HG02588 (cell line): ENCODE results near the gene CALCB.

ENCODE experiments used
- ATAC-seq: cut with Tn5 transposase; IDR thresholded peaks from one replicate; pipeline ENCODE4 v1.9.1; 2021; ENCODE audit warnings: mild to moderate bottlenecking, moderate library complexity; ENCODE audit not compliant: unreplicated experiment

CALCB gene

DNA sequence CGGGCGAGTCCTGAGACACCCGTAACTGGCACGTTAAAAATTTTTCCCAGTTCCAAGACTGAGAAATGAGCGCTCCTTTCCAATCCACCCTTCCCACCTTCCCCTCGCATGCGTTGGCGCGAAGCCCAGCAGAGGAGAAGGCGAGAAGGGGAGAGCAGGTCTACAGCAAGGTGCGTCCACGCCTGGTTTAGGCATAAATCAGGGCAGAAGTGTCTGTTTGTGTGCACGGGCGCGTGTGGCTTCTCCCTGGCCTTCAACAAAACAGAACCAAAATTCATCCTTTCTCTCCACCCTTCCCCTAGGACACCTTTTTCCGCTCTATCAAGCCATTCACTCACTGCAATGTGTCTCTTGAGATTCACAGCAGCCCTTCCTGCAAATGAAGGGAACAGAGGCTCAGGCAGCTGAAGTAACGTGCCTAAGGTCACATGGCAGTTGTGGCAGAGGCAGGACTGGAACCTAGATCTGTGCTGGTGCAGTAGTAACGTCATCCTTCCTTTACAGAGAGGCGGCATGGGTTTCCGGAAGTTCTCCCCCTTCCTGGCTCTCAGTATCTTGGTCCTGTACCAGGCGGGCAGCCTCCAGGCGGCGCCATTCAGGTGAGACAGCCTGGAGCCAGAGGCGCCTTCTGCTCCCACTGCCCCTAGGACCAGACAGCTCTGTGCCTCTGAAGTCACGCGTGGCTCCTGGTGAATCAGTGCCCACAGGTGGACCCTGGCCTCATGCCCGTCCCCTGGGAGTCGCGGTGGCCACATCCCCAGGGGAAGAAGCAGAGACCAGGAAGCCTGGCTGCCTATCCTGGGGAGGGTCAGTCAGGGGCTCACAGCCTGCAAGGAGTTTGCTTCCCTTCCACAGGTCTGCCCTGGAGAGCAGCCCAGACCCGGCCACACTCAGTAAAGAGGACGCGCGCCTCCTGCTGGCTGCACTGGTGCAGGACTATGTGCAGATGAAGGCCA lies 1.1 kb downstream of the CALCB start:
- ATAC-seq, result peak; percentile 90

DNA sequence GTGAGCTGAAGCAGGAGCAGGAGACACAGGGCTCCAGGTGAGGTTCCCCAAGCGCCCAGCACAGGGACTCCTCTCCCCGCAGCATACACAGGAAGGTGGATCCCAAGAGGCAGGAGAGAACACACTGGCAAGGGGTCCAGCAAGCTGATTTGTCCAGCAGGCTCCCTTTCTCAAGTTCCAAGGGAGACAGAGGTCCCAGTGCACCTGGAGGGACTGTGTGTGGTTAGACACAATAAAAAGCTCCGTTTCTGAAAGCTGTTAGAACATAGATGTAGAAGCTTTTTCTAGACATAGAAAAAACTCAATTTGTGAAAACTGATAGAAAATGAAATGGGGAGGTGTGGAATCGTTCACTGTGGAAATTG lies 1.8 kb downstream of the CALCB start:
- no peak for ATAC-seq

DNA sequence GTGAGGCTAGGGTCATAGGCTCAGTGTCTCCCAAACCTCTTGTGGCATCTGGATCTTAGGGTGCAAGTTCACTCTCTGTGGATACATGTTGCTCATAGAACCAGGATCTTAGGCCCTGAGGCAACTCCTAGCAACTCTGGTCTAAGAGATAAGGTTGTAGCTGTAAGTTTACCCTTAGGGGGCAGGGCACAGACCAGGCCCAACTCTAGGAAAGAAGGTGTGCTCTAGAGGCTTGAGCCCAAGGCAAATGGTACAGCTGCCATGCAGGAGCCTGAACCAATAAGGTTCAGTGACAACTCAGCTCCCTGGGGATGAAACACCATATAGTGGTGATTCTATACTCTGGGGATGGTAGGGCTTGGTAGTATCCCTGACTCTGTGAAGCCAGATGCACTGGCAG lies 17.8 kb downstream of the CALCB start:
- ATAC-seq, result no peak

DNA sequence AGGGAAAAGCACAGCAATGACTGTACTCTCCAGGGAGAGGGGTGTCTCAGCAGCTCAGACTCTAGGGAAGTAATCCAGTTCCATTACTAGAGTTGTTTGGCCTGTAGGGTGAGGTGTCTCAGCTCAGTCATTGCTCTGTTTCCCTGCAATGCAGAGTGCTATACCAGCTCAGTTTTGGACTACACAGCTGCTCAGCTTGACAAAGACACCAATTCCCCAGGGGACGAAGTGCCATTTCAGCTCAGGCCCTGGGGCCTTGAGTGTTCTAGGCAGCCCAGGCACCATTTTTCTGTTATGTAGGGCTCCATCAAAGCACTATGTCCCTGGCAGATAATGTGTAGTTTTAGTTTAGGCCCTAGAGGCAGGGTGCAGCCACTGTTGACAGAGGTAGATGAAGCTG lies 18.2 kb downstream of the CALCB start:
- ATAC-seq, result no peak

DNA sequence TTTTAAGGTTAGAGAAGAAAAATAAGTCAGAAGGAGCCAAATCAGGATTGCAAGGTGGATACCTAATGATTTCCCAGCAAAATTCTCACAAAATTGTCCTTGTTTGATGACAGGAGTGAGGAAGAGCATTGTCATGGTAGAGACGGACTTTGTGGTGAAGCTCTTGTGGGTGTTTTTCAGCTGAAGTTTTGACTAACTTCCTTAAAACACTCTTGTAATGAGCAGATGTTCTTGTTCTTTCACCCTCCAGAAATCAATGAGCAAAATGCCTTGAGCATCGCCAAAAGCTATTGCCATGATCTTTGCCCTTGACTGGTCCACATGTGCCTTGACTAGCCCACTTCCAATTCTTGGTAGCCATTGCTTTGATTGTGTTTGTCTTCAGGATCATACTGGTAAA lies 20.0 kb downstream of the CALCB start:
- peak; percentile 81 for ATAC-seq

DNA sequence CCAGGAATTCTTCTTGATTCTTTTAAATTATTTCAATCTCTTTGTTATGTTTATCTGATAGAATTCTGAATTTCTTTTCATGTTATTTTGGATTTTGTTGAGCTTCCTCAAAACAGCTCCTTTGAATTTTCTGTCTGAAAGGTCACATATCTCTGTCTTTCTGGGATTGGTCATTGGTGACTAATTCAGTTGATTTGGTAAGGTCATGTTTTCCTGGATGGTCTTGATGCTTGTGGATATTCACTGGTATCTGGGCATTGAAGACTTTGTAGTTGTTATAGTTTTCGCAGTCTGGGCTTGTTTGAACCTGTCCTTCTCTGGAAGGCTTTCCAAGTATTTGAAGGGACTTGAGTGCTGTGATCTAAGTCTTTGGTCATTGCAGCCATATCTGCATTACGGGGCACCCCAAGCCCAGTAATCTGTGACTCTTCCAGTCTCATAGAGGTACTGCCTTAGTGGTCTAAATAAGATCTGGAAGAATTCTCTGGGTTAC lies 22.4 kb downstream of the CALCB start:
- no peak for ATAC-seq

DNA sequence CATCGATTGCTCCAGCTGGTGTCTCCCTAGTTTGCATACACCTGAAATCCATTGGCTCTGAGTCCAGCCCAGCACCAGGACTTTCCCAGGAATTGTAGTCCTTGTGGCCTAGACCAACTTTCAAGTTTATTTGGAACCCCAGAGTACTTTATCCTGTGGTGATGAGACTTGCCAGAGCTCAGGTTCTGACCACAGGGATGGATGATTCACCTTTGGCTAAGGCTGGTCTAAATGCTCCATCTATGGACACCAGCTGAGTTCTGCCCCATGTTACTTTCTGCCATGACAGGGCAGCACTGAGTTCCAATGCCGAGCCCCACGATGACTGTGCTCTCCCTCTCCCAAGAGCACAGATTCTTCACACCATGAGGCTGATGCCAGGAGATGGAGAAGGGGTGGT lies 24.0 kb downstream of the CALCB start:
- no peak for ATAC-seq

DNA sequence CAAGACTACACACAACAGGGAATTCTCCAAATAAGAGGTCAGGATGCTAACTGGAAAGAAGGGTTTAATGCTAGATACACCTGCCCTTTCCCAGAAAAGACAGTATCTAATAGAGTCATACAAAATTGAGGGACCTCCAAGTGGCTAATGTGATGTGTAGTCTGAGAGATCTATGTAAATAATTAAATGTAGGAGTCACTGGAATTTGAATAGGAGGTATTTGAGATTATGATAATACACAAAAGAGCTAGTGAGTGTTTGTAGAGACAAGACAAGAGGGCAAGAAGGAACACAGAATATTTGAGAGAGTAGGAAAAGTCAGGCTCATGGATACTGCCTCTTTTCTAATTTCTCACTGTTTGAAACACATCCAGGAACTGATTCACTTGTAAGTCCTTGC lies 25.9 kb downstream of the CALCB start:
- no peak for ATAC-seq

DNA sequence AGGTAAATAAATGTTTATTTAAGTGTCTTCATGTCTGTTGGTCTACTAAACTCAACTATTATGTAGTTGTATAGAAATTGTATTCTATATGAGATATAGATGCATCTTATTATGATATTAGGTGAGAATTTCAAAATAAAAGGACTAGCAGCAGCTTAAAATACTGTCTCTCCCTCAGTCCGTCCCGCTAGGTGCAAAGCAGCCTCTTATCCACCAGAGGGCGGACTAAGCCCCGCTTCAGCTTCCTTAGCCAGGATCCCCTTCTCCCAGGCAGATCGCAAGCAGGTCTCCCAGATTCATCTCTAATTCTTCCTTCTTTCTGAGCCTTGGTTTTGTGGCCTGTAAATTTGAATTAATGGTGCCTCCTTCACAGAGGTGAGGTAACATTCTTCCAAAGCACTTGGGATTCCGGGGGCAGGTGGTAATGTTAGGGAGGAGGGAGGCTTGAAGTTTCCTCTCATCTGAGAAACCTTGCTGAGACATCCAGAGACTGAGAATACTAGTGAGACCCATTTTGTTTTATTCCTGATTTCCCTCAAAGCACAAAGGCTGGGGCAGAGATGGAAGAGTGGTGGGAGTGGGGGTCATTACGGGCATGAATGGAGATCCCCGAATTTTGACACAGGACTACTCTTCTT lies 27.8 kb downstream of the CALCB start:
- ATAC-seq, result peak; percentile 80

DNA sequence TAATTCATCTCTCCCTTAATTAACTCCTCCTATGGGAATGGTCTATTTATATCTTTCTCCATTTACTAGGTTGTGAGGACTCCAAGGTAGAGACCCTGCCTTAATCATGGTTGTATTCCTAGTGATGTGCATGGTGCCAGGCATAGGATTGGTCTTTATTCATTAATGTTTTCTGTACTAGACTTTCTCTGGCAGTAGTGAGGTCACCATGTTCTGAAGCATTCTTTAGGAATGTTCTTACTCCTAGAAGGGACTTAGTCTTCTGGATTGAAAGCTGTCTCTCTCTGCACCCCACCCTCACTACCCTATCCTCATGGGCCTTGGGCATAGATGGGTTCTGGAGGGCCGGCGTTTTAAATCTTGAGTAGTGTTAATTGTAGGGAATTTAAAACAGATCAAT lies 30.8 kb downstream of the CALCB start:
- no peak for ATAC-seq

DNA sequence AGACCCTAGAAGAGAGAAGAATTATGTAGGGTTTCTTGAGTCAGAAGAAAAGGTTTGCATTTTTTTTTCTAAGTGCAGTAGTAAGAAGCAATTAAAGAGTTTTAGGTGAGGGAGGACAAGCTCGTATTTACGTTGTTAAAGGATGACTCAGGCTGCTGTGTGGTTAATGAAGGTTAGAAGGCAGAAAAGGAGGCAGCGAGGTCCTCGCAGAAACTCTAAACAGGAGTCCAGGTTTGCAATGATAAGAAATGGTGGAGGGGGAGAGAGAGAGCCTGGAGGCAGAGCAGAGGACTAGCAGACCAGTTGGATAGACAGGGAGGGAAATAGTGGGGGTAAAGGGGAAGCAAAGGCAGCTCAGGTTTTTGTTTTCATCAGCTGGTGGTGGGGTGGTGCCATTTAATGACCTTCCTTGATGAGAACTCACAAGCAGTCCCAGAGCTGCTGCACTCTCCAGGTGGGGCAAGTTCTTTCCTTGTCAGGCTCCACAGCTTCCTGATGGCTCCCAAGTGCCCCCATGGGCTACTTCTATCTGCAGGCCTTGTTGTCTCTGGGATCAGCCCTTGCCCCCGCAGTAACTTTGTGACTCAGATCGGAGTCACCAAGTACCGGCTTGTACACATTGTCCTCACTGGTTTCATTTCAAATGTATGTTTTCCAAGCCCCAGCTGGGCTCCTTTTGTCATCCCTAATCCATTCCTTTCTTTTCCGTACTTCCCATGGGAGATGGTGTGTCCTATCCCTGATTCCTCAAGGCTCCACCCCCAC lies 33.0 kb downstream of the CALCB start:
- ATAC-seq, result no peak

DNA sequence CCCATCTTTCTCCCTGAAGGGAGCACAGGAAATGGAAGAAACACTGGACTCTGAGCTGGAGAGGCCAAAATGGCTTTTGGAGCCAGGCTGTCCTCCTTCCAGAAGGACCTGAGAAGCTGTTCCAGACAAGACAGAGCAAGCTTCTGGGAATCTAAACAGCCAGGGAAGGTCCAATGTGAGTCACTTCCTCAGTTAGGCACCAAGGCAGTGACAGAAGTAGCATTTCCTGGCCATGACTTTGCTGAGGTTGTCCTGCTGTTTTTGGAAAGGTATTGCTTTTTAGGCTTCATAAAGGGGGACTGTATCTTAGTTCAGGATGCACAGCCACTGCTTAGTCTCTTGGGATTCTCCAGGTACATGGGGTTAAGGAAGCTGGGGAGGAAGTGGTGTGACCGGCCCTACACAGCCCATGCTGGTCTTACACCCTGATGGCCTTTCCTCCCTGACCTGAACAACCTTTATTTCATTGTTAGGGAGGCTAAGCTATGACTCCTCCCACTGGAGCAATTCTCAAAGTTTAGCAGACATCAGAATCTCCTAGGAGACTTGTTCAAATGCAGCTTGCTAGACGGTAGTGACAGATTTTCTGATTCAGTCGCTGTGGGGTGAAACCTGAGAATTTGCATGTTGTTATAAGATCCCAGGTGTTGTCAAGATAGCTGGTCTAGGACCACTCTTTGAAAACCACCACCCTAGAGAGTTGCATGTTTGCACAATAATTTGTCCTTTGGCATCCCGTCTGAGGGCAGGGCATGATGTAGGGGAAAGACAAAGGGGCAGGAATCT lies 34.5 kb downstream of the CALCB start:
- peak; percentile 70 for ATAC-seq

DNA sequence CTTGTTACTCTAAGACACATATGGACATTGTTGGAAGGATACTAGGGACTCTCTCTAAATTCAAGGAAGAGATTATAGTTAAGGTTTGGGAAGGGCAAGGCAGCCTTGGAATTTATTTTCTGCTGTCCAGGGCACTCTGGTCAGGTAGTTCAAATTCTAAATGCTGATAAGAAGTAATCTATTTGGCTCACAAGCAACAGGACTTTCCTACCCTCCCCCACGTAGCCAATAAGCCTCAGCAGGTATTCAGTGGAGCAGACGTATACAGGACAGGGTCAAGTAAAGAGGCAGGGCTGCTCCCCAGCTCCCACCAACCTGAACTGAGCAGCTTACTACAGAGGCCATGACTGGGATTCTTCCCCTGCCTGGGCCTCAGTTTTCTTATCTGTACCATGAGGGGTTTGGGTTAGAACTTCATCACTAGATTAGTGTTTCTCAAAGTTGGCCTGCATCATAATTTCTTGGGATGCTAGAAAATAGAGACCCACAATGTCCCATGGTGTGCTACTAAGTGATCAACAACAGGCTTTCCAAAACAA lies 35.3 kb downstream of the CALCB start:
- no peak for ATAC-seq

DNA sequence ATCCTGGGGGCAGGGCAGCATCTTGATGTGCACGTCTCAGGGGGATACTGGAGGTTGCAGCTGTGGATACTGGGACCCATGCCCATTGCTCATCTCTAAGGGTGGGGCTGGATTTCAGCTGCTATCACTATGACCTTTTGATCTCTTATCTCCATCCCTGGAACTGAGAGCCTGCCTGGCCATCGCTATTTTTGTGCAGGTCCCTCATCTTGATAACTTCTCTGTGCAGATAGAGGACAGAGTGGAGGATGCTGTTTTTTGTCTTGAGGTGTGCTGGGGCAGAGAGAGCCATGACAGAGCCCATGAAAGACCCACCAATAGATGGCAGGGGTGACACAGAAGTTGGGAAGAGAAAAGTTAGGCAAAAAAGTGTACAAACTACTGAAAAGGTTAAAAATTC lies 36.2 kb downstream of the CALCB start:
- no peak for ATAC-seq

DNA sequence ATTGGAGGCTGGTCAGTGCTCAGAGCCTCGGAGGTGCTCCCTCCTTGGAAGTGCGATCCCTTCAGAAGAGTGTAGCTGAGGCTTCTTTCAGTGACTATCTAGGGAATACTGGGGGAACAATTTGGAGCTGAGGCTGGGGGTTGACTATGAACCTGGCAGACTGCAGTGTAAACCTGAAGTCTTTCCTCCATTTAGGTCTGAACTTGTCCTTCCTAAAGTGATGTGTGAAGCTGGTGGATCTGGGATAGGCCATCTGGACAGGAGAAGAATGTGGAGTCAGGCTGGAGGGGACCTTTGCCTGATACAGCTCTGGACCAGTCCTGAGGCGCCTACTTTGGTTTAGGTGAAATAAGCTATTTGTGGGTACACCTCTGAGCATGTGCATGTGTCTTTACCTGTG lies 37.8 kb downstream of the CALCB start:
- ATAC-seq, result no peak

DNA sequence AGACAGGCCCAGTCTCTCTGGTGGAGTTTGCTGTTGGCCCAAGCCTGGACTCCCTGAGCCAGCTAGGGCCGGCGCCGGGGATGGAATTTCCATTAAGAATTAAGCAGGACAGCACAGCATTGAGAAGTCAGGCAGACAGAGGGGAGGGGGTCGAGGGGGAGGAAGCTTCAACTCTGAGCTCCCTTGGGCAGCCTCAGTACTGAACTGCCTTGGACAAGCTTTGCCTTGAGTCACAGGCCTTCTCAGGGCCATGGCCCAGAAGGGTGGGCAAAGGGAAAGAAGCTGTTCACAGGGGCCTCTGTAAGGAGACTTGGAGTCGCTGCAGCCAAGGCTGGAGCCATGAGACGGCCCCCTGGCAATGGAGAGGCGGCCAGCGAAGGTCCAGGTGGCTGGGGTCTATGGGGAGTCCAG lies 38.7 kb downstream of the CALCB start:
- ATAC-seq, result no peak

DNA sequence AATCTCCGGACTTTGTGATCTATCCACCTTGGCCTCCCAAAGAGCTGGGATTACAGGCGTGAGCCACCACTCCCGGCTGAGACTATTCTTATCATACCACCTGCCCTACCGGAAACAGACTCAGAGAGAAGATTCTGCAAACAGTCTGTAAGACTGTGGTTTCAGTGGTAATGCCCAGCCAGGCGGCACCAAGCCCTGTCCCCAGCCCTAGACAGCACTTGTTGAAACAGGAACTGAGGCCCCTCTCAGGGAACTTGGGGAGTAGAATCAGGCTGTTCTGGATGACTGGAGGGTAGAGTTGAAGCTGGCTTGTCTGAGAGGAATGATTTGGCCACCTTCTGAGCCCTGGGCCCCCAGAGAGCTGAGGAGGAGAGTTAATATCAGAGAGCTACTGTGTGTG lies 40.0 kb downstream of the CALCB start:
- peak; percentile 92 for ATAC-seq

DNA sequence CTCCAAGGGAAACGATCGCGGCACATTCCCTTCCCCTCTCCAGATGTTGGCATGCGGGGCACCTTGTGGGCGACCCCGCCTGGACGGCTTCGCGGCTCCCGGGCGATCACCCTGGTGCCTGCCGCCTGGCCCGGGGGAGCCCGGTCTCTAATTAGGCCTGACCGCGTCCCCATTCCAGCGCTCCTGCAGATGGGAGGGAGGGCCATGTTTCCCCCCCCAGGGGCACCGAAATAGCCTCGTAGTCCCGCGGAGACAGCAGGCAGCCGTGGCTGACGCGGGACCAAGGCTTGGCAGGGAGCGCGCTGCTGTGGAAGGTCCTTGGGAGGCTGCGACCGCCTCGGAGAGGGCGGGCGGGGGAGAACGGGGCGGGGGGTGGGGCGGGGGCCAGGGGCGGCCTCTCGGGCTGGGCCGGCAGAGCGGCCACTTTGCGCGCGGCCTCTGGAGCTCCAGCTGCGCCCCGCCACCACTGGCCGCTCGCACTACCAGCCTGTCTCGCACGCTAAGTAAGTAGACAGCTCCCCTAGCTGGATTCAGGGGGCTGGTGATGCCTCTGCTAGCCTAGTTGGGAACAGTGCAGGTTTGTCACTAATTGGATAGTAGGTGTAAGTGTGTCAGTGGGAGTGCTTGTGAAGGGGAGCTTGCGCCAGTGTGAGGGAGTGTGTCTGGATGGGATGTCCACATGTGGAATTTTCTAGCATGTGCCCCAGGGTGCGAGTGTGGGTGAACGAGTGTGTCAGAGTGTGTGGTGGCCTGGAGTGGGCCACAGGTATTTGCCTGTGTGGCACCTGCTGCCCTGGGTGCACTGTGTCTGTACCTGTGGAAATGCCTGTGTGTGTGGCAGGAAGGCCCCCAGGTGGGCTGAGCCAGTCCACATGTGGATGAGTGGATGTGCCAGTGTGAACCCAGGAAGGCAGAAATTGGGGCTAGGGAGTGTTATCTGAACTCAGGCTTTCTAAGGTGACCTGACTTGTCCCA lies 41.4 kb downstream of the CALCB start, which contains the start of gene INSC:
Gene INSC (plus strand): TSS at position 423 of the 975 bp plus-strand sequence. CDS start 34,252 bp downstream, outside the sequence.
- no peak for ATAC-seq

DNA sequence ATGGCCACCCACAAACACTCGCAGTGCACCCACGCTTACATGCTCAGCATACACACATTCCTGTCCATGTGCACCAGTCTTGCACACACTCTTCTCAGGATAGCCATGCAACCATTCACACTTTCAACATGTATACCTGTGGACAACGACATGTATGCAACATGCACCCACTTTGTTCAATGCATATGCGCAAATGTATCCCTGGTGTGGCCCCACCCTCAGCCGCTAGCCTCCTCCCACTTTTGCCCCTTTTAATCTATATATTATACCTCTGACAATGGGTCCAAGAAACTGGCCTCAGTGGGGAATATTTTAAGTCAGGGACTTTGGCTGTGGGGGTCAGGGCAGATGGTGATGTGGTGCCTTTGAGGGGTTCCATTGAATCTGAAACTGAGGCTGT lies 42.3 kb downstream of the CALCB start:
- ATAC-seq, result no peak
